ENCODE results near the gene FMNL1.

DNA sequence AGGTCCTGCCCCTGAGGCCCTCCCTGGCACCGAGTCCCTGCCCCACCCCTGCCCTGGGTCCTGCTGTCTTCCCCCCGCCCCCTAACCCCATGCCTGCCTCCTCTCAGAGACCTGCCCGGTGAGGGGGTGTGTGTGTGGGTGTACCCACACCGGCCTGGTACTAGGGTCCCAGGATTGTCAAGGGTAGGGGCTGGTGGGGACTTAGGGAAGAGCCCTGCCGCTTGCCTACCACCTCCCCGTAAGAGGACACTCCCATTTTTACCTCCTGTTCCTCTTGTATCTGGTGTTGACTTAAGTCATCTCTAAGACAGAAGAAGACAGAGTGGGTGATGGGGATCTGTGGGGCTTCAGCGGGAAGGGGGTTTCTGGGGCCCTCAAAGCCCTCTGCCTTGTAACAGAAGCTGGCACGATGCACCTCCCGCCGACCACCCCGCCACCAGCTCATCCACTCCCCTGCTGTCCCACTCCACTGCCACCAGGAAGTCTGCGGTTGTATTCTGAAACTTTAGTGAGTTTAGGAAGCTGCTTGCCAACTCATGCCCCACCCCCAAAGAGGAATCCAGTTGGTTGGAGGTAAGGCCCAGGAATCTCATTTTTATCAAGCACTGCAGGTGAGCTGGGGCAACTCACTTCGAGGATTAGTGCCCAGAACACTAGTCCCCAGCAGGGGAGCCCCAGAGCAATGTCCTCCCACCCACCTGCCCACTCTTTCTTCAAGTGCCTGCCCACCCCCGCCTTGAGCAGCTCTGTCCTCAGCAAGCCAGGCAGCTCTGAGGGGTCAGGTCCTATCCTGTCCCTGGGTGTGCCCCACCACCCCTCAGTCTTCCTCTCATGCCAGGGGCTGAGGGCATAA, 34.7 kb downstream of the FMNL1 start:
- no peak for TF ChIP-seq CHD2 (IDR thresholded peaks at IDR 0.05; ENCODE audit: low read length, partially characterized antibody)
- TF ChIP-seq NPAS2 (CRISPR knock-in tag; IDR thresholded peaks at IDR 0.05; ENCODE audit: borderline replicate concordance): no peak
- TF ChIP-seq, protein P1, sequence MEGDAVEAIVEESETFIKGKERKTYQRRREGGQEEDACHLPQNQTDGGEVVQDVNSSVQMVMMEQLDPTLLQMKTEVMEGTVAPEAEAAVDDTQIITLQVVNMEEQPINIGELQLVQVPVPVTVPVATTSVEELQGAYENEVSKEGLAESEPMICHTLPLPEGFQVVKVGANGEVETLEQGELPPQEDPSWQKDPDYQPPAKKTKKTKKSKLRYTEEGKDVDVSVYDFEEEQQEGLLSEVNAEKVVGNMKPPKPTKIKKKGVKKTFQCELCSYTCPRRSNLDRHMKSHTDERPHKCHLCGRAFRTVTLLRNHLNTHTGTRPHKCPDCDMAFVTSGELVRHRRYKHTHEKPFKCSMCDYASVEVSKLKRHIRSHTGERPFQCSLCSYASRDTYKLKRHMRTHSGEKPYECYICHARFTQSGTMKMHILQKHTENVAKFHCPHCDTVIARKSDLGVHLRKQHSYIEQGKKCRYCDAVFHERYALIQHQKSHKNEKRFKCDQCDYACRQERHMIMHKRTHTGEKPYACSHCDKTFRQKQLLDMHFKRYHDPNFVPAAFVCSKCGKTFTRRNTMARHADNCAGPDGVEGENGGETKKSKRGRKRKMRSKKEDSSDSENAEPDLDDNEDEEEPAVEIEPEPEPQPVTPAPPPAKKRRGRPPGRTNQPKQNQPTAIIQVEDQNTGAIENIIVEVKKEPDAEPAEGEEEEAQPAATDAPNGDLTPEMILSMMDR (IDR thresholded peaks at IDR 0.05): no peak
- TF ChIP-seq RARB (CRISPR knock-in tag; IDR thresholded peaks at IDR 0.05): no peak
- no peak for TF ChIP-seq HDAC2 (IDR thresholded peaks at IDR 0.05)
- TF ChIP-seq RAD21 (conservative IDR thresholded peaks at IDR 0.05 in 1 of 2, IDR thresholded peaks at IDR 0.05 in 1 of 2): no peak
- no peak for TF ChIP-seq JUN (IDR thresholded peaks at IDR 0.05)
- TF ChIP-seq, protein P2, sequence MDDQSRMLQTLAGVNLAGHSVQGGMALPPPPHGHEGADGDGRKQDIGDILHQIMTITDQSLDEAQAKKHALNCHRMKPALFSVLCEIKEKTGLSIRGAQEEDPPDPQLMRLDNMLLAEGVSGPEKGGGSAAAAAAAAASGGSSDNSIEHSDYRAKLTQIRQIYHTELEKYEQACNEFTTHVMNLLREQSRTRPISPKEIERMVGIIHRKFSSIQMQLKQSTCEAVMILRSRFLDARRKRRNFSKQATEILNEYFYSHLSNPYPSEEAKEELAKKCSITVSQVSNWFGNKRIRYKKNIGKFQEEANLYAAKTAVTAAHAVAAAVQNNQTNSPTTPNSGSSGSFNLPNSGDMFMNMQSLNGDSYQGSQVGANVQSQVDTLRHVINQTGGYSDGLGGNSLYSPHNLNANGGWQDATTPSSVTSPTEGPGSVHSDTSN (IDR thresholded peaks at IDR 0.05): no peak
- TF ChIP-seq EP300 (IDR thresholded peaks at IDR 0.05): no peak
- TF ChIP-seq MYC (IDR thresholded peaks at IDR 0.05; ENCODE audit: borderline replicate concordance, low read length): no peak
- no peak for TF ChIP-seq POLR2A (IDR thresholded peaks at IDR 0.05; ENCODE audit: low read length)
- TF ChIP-seq, protein P3, sequence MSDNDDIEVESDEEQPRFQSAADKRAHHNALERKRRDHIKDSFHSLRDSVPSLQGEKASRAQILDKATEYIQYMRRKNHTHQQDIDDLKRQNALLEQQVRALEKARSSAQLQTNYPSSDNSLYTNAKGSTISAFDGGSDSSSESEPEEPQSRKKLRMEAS (IDR thresholded peaks at IDR 0.05): no peak
- no peak for TF ChIP-seq CBX2 (IDR thresholded peaks at IDR 0.05; ENCODE audit: borderline replicate concordance, low read depth)
